Left cardiac atrium (tissue), 4 donors: Measurements from ENCODE around the gene KRTAP23-1. TPM values are rescaled to one million over a fixed set of nuclear protein-coding genes. Genes with fewer than 3 reads are reported as not detected.

Experiments
- ATAC-seq, 2 donors: fragments of 200-7000 bp; cut with Tn5 transposase; one replicate each; pipeline ENCODE4 v1.9.1; 2020; ENCODE audit warnings: mild to moderate bottlenecking in 2 of 2, moderate library complexity in 2 of 2
- DNase-seq: peaks from one replicate; pipeline ENCODE4 v3.0.0-alpha.2; 2020
- intact Hi-C, 2 donors: fragments of 100-400 bp; cut with DNase I; formaldehyde crosslinking; loops; one replicate each; pipeline versions ENCODE4 v1.14.1 to v1.15.1; 2022 to 2023
- long read RNA-seq: library from polyadenylated mRNA; unstranded; transcript quantifications from one replicate; pipeline ENCODE4 v2.0.0, GENCODE V29; 2021
- total RNA-seq, 2 donors: library from RNA; stranded (reverse); fragmentation: NEBNext Ultra II Directional; extraction: Animal tissue kit (Norgen Biotek cat#: 25700); gene quantifications; one replicate each; pipeline ENCODE4 v1.2.1, GENCODE V29; 2021
- donor health status: DM: no; HTN: yes; CAD: no.
- donor health status: DM: no; HTN: yes; CAD: no; lungs with severe emphysema.
- donor health status: DM: yes; HTN: yes; CAD: no.
- donor health status: Dilated cardiomyopathy.

The KRTAP23-1 gene, protein sequence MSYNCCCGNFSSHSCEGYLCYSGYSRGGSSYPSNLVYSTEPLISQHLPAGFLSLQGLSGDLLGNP
- not detected for total RNA-seq
- long read RNA-seq, result 0 reads

DNA sequence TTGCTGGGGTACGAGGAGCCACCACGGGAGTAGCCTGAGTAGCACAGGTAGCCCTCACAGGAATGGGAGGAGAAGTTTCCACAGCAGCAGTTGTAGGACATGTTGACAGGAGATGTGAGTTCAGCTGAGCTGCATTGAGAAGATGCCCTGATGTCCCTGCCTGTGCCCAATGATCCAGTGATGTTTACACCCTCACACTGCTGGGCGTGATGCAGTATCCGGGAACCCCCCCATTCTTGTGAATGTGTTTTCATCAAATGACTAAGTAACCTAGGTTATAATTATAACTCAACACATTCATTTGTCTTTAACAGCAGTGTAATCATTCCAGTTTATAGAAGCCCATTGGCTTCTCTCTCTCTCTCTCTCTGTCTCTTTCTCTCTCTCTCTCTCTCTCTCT lies at the start of gene KRTAP23-1:
KRTAP23-1 (minus strand) TSS at position 101 of the 400 bp plus-strand sequence; CDS start at position 101, 0 bp downstream.
- intact Hi-C loops, result no loop called here
- DNase-seq (no peak), ATAC-seq (no peak)

DNA sequence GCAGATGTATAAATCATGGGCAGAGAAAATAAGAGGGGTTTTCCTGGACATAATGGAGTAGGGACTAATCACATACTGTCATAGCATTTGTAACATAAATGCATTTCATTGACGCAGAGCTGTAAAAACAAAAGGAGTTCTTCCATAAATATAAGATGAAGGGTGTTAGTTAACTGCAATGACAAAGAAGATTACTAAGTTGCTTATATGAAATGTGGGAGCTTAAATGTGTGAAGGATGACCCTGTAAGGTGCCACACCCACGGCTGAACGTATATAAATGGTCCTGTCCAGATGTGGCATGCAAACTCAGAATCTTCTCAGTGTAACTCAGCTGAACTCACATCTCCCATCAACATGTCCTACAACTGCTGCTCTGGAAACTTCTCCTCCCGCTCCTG lies 47.3 kb upstream of the KRTAP23-1 start, which contains the start of gene KRTAP13-1:
KRTAP13-1 (plus strand) TSS at position 301 of the 400 bp plus-strand sequence; CDS start at position 357, 56 bp downstream.
- no peak for ATAC-seq
- intact Hi-C loops, result no loop called here

GRCh38 chr21:30391492-30392025 lies 43.2 kb upstream of the KRTAP23-1 start:
- ATAC-seq (peak; percentile 53 to 77), DNase-seq (no peak)
- intact Hi-C loops, result no loop called here

More for the DNA sequence above, 47.3 kb upstream of the KRTAP23-1 start, which contains the start of gene KRTAP13-1:
- no peak for DNase-seq

DNA sequence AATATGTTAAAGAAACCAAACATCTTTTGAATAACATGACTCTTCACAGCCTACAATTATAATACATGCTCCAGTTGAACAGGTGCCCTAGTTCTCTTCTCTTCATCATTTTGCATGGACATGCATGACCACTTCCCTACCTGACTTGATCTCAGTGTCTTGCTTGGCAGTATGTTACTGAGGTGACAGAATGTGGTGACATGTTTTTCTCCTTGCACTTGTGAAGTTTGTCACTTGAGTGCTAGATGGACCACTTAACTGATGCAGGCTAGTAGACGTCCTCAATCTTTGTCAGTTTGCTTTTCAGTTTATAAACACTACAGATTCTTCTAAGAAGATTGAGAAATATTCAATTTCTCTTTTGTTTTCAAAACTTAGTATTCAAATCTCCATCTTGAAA lies 33.8 kb upstream of the KRTAP23-1 start:
- ATAC-seq (no peak), DNase-seq (no peak)

DNA sequence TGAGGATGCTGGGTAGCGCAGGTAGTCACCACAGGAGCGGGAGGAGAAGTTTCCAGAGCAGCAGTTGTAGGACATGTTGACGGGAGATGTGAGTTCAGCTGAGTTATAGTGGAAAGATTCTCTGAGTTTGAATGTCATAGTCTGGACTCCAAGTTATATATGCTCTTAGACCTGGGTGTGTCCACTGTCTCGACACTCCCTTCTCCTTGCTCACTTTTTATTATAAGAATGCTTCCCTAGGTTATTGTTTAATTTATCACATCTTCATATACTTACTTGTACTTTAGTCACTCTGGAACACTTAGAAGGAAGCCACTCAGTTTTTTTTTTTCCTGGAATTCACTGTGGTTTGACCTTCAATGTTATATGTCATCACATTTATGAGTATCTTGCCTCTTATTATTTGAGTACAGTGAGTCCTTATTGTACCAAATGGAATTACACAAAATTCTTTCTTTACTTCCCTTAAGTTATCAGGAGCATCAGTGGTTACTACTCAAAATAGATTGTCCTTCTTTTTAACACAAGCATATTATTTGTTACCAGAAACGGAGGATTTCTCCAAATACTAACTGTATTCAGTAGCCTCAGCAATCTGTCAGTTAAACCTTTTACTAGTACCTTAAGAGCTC lies 23.8 kb upstream of the KRTAP23-1 start, which contains the start of gene KRTAP13-2:
KRTAP13-2 (minus strand) TSS at position 133 of the 632 bp plus-strand sequence; CDS start at position 75, 58 bp downstream.
- ATAC-seq (no peak), DNase-seq (no peak)
- intact Hi-C loops, result no loop called here

More for the DNA sequence above, 33.8 kb upstream of the KRTAP23-1 start:
- intact Hi-C loops, result no loop called here

- intact Hi-C loops, result no loop called here
Observed at GRCh38 chr21:30355906-30356305, 7.5 kb upstream of the KRTAP23-1 start.

GRCh38 chr21:30354308-30355005 lies 6.1 kb upstream of the KRTAP23-1 start:
- ATAC-seq (no peak), DNase-seq (no peak)
- intact Hi-C loops, result no loop called here

More at GRCh38 chr21:30355906-30356305, 7.5 kb upstream of the KRTAP23-1 start:
- ATAC-seq (no peak), DNase-seq (no peak)

- intact Hi-C loops, result no loop called here
- ATAC-seq (no peak), DNase-seq (no peak)
Observed at GRCh38 chr21:30351534-30351933, 3.1 kb upstream of the KRTAP23-1 start.

GRCh38 chr21:30349572-30349971 lies 1.2 kb upstream of the KRTAP23-1 start:
- intact Hi-C loops, result no loop called here
- ATAC-seq, result peak; percentile 30 to 56
- DNase-seq, result no peak

DNA sequence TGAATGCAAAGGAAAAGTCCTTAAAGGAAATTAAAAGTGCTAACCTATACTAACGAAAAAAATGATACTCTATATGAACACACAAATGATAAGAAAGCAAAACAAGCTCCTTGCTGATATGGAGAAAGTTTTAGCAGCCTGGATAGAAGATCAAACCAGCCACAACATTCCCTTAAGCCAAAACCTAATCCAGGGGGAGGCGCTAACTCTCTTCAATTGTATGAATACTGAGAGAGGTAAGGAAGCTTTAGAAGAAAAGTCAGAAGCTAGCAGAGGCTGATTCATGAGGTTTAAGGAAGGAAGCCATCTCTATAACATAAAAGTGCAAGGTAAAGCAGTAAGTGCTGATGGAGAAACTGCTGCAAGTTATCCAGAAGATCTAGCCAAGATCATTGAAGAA lies 3.4 kb downstream of the KRTAP23-1 start:
- ATAC-seq (no peak), DNase-seq (no peak)
- intact Hi-C loops, result no loop called here

DNA sequence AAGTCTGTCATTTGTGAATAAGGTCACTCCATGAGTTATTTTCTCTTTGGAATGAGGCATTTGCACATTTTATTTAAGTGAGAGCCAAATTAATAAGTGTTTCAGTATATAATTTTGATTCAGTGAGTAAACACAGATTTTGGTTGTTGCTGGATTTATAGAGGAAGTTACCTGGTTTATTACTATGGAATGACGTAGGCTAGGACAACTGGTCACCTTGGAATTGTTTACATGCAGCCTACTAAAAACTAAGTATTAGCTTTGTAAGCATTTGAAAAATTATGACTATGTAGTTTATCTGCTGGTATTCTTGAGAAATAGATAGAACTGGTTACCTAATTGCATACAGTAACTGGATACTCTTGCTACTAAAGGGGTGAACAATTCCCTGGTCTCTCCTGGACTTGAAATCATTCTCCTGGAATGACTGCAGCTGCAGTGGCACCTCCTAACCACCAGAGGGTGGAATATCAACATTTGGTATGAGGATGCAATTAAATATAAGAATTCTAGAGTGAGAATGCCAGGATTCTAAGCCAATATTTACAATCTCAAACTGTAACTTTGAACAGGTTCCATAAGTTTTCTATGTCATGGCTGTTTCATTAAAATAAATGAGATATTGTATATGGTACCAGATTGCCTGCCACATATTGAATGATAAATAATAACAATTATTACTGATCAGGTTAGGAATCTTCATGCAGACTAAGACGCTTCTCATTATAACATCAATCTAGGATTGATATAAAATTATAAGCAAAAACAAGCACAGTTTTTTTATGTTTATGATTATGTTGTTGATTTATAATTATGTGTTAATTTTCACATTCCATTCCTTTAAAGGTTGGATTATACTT lies 7.5 kb downstream of the KRTAP23-1 start:
- peak in 1 of 2 donors; percentile 47 for ATAC-seq
- DNase-seq, result peak; percentile 40
- intact Hi-C loops, result loop anchor here in 1 of 2 donors (5.0 kb wide), 2 partner anchors 391 to 746 kb away; no protein-coding TSS in a partner anchor

DNA sequence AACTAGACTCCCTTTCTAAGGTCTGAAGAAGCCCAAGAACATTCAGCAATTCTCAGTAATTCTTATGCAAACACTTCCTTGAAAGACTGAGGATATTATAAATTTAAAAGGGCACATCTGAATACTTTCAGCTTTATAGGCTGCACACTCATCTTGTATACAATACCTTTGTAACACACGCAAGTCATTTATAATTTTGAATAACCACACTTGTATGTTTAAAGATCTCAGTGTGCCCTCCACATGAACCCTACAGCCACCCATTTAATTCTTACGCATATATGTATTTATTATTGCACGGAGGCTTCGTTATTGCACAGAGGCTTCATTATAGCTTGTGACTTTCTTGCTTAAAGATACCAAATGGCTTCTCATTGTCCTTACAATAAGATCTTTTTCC lies 9.7 kb downstream of the KRTAP23-1 start:
- DNase-seq, result no peak
- intact Hi-C loops, result loop anchor here in 1 of 2 donors (5.0 kb wide), 1 partner anchor 94 kb away; the partner anchor contains the start of gene KRTAP13-4
- ATAC-seq, result no peak

GRCh38 chr21:30337772-30338171 lies 10.6 kb downstream of the KRTAP23-1 start:
- no peak for ATAC-seq
- no peak for DNase-seq
- intact Hi-C loops, result loop anchor here in 1 of 2 donors (5.0 kb wide), 1 partner anchor 95 kb away; the partner anchor contains the start of gene KRTAP13-4

- intact Hi-C loops, result loop anchor here in 1 of 2 donors (5.0 kb wide), 1 partner anchor 95 kb away; the partner anchor contains the start of gene KRTAP13-4
Observed at GRCh38 chr21:30337276-30337744, 11.1 kb downstream of the KRTAP23-1 start, which contains the start of gene KRTAP27-1. TSS of gene KRTAP27-1 (minus strand) at chr21:30337694. CDS start at chr21:30337668, 26 bp downstream.

GRCh38 chr21:30336596-30336995 lies 11.8 kb downstream of the KRTAP23-1 start:
- DNase-seq (no peak), ATAC-seq (peak in 1 of 2 donors; percentile 31)
- intact Hi-C loops, result loop anchor here in 1 of 2 donors (5.0 kb wide), 1 partner anchor 96 kb away; the partner anchor contains the start of gene KRTAP13-4

More at GRCh38 chr21:30337276-30337744, 11.1 kb downstream of the KRTAP23-1 start, which contains the start of gene KRTAP27-1:
- ATAC-seq (no peak), DNase-seq (no peak)

GRCh38 chr21:30333736-30334135 lies 14.7 kb downstream of the KRTAP23-1 start:
- DNase-seq, result no peak
- no peak for ATAC-seq
- intact Hi-C loops, result no loop called here

- DNase-seq, result no peak
- intact Hi-C loops, result no loop called here
- no peak for ATAC-seq
Observed at GRCh38 chr21:30332681-30333080, 15.7 kb downstream of the KRTAP23-1 start.

- DNase-seq (no peak), ATAC-seq (no peak)
- intact Hi-C loops, result no loop called here
Observed at GRCh38 chr21:30329203-30329875, 19.1 kb downstream of the KRTAP23-1 start.
